ENCODE results near the gene STK10.
"Not testable (repeated sequence)": the region's sequence is repeated elsewhere in the genome, so short reads cannot be mapped to it uniquely, and the experiment has no call there.

Gene STK10

DNA sequence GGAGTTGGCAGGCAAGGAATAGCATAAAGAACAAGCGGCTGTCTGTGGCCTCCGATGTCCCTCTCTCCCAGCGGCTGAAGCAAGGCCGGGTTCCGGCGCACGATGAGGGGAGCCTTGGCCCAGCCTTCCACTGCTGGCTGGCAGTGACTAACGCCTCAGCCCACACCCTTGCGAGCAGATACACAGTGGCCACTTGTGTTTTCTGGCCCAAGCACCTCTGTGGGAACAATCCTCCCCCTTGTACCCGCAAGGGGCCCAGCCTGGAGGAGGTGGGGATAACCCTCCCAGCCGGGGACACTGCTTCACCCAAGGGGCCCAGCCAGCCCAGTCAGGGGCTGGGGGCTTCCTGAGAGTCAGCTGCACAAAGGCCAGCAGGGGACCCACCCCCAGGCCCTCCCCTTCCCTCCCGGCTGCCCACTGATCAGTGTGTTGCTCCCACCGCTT lies 23.2 kb downstream of the STK10 start:
- no peak for DNase-seq

GRCh38 chr5:172163346-172163745 lies 24.7 kb downstream of the STK10 start:
- DNase-seq = no peak

- no peak for DNase-seq
Observed at GRCh38 chr5:172162987-172163343, 25.1 kb downstream of the STK10 start.

GRCh38 chr5:172162323-172162986 lies 25.6 kb downstream of the STK10 start:
- DNase-seq = no peak

DNA sequence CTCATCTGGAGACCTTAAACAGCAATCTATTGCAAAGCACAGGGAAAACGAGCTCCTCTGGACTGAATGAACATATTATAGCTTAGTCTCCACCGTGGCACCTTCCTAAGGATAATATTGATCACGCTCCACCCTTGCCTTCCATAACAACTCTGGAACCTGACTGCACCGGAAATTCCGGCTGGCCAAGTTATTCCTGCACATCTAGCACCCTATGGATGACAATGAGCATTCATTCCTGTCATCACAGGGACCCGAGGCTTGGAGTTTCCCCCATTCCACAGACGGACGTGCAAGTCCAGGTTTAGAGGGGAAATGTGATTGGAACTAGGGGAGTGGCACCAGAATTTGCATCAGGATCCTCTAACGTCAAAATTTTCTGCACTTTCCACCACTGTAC lies 27.5 kb downstream of the STK10 start:
- DNase-seq = no peak

DNA sequence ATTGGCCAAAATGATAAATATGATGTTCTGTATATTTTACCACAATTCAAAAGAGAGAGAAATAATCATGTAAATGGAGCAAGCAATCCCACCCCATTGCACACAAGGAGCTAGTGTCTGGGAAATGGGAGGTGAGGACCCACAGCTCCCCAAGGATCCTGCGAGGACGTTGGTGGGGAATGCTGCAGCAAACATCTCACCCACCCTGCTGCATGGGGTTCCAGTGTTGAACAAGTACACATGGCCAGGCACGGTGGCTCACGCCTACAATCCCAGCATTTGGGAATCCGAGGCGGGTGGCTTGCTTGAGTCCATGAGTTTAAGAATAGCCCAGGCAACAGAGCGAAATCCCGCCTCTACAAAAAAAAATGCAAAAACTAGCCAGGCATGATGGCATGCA lies 29.0 kb downstream of the STK10 start:
- DNase-seq = no peak

DNA sequence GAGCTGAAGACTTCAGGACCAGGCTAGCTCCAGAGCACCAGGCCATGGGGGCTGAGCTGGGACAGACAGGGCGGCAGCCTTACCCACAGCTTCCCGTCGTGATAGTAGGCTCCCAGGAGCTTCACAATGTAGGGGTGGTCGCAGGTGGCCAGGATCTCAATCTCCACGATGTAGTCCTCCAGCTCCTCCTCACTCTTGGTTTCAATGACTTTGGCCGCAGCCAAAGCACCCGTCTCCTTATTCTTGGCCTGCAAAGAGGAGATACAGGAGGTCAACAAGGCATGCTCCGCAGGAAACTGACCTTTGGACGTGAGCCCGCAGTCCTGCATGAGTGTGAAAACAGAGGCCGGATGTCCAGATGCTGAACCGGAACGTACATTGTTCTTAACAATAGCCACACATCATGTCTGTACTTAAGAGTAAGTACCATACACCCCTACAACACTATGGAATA lies 31.5 kb downstream of the STK10 start:
- DNase-seq = no peak

DNA sequence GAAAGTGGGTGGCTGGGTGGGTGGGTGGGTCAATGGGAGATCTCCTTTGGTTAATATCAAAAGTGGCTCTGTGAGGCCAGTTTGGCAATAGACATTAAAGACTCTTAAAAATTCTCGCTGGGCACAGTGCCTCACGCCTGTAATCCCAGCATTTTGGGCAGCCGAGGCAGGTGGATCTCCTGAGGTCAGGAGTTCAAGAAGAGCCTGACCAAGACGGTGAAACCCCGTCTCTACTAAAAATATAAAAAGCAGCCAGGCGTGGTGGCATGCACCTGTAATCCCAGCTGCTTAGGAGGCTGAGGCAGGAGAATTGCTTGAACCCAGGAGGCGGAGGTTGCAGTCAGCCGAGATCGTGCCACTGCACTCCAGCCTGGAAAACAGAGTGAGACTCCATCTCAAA lies 32.9 kb downstream of the STK10 start:
- DNase-seq = not testable (repeated sequence)

DNA sequence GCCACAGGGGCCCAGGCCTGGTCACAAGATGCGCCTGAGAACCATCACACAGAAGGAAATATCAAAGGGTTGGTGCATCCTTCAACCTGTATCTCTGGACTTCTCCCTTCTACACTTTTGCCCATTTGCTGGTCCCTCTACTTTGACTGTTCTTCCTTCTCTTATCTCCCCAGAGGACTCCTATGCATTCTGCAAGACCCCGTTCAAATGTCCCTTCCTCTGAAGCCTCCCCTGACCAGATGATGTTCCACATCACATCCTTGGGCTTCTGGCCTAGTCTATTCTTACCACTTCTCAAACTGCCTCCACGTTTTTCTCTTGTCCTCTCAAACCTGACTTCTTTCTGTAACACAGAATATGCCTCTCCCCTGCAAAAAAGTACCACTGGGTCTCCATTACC lies 34.3 kb downstream of the STK10 start:
- no peak for DNase-seq

- DNase-seq = no peak
Observed at GRCh38 chr5:172151661-172152210, 36.3 kb downstream of the STK10 start.

DNA sequence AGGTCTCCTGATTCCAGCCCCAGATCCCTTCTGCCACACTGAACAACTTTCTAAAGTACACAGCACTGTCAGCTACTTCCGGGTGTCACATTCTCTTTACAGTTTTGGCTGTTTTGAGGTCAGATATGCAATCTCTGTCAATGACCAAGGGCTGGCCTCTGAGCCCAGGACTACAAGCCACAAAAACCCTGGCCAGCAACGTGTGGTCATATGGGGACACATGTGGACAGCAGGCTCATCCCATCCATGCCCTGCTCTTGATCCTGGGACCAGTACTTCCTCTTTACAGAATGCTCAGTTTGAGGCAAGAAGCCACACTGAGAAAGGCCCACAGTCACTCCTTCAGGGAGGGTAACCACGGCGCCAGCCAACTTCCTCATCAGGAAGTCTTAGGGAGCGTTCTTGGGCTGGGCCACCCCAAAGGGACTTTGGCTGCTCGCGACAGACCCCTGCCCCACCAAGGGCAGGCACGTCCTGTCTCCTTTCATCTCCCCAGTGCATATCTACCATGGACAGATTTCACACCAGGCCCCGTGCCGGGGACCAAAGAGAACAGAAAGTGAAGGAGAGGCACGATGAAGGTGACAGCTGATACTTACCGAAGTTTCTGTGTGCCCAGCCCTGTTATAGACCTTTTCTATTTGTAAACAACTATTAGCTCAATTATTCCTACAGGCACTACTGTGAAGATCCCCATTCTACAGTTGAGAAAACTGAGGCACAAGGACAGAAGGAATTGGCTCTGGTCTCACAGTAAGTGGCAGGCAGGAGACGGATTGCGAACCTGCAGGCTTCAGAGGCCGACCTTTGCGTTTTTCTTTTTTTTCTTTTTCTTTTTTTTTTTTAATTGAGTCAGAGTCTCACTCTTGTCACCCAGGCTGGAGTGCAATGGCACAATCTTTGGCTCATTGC lies 37.3 kb downstream of the STK10 start:
- no peak for DNase-seq

DNA sequence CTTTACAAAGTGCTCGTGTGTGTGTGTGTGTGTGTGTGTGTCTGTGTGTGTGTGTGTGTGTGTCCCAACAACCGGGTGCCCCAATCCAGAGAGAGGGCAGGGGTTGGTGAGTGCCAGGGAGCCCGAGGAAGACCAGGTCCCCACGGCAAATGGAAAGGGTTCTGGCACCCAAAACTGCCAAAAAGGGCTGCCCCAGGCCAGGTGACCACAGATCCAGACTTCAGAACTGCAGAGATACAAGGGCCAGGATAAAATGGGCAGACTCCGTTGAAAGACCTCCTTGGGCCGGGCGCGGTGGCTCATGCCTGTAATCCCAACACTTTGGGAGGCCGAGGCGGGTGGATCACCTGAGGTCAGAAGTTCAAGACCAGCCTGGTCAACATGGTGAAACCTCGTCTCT lies 38.5 kb downstream of the STK10 start:
- DNase-seq = not testable (repeated sequence)

DNA sequence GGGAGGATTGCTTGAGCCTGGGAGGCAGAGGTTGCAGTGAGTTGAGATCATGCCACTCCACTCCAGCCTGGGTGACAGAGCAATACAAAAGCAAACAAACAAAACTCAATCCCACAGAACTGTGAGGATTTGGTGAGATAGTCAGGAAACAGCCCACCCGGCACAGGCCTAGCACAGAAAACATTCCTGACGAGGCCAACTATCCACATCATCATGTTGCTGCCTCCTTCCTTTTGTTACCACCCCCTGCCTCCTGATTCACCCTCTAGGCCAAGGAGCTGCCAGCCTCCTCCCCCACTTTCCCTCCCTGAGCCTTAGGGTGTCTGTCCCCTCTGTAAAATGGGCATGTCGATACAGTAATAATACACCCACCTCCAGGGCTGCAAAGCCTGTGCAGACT lies 39.0 kb downstream of the STK10 start:
- no peak for DNase-seq

DNA sequence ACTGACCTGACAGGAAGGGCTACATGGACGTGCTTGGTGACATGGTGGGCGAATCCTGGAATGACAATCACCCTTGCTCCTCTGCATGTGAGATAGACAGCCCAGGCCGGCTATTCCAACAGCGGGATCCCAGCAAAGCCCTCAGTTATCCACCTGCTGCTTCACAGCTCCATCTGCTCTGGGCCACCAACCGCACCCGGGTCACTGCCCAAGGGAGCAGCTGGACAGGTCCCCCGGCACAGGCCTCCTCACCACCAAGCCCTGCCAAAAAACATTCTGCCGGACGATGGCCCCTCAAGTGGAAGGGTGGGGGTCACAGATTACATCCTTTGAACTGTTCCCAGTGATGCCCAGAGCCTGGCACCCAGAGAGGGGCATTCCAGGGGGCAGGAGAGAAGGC lies 39.6 kb downstream of the STK10 start:
- DNase-seq = no peak

- no peak for DNase-seq
Observed at GRCh38 chr5:172147857-172148256, 40.2 kb downstream of the STK10 start.

DNA sequence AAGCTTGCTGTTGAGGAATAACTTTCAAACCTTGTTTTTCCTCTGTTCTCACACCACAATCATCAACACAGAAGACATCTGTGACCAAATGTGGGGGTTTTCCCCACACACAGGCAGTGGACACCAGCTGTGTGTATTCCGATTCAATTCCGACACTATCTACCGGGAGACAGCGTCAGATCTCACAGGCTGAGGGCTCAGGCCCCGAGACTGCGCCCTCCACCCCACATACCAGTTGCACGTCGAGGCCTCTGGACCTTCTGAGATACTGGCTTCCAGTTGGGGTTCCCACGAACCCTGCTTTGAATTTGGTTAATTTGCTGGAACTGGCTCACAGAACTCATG lies 41.3 kb downstream of the STK10 start:
- no peak for DNase-seq

DNA sequence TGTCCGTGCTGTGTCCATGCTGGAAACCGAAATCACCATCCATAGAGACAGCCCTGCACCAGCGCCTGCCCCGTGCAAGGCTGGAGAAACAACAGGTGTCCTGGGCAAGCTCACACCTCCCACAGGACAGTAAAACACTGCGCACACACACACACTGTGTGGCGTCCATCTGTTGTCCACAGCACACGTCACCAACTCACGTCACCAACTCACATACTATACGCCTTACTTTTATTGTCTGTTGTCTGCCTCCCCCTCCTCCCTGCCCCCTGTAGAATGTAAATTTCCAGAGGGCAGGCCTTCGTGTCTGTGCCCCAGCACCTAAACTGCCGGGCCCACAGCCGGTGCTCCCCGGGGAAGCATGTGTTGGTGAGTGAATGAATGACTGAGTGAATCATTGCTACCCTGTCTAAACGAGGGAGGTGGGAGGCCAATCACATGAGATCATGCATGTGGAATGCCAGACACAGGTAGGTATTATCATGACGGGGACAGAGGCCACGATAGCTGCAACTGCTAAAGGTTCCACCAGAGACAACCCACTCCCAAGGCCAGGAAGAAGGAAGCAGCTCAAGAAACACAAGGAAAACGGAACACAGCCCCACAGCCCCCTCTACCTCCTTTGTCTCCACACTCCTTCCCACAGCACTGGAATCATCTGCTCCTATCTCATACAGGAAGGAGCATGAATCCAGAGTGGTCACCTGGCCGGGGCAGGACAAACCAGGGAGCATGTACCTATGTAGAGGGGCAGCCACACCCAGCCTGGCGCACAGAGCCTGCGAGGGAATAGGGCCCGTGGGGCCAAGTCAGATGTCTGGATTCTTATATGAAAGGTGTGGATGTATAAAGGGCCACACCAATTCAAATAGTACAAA lies 41.9 kb downstream of the STK10 start:
- no peak for DNase-seq

DNA sequence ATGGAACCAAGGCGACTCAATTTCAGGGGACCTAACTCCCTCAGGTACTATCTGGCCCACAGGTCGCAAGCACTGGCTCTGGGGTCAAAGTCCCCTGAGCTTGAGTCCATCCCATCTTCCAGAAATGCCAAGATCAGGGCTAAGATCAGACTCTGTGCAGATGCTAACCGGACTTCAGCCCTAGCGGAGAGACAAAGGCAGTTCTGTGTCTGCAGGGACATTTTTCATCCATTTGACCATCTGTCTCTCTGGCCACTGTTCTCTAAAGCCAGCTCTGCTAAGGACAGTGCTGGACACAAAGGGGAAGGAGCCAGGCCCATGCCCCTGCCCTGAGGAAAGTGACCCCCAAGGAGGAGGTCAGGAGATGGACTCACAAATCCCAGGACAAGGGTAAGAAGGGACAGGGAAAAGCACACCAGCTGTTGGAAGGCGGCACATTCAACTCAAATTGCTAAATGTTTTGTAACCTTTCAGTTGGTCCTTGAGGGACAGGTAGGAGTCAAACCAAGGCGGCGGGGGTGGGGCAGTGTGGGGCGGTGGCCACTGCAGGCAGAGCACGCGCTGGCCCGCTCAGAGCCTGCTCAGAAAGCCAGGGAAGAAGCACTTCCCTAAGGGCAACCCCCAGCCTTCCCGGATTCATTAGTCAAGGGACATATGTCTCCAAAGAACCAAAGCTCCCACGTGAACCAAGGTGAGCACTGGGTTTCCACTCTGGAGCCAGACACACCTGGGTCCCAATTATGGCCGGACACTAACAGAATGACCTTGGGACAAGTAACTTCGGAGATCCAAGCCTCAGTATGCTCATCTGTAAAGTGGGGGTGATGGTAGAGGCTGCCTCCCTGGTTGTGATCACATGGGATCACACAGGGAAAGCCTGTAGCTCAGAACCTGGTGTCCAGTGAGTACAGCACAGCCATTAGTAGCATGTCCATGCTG lies 42.8 kb downstream of the STK10 start:
- no peak for DNase-seq

DNA sequence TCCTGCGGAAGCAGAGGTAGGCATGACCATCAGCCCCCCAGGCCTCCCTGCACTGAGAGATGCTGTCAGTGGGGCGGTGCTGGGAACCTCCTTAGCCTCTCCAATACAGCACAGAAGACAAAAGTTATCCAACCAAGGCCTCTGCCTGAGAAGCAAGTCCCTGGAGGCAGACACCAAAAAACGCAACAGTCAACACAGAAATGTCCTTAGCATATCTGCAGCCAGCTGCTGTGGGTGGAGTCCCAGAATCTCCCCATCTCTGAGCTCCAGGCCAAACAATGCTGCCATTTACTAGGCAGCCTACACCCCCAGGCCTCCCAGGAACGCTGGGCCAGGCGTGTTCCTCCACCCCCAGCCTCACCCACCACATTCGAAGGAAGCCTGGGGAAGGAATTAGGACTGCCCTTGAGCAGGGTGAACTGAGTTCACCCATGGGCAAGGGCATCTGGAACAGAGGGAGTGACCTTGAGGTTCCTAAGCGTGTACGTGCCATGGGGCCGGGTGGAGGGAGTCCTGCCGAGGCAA lies 43.7 kb downstream of the STK10 start:
- DNase-seq = no peak

DNA sequence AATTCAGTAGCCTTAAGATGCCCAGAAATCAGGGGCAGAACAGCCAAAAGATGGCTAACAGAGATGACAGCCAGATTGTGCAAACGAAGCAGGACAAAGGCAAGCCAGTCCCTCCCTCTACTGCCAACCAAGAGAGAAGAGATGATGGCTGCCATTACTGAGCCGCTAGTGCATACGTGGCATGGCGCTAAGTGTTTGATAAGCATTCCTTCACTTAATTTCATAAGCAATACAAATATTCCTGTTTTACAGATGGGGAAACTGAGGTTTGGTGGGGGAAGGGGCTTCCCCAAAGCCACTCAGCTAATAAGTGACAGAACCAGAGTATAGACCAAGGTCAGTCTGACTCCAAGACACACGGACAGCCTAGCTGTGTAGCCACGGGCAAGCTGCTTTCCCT lies 44.1 kb downstream of the STK10 start:
- no peak for DNase-seq

DNA sequence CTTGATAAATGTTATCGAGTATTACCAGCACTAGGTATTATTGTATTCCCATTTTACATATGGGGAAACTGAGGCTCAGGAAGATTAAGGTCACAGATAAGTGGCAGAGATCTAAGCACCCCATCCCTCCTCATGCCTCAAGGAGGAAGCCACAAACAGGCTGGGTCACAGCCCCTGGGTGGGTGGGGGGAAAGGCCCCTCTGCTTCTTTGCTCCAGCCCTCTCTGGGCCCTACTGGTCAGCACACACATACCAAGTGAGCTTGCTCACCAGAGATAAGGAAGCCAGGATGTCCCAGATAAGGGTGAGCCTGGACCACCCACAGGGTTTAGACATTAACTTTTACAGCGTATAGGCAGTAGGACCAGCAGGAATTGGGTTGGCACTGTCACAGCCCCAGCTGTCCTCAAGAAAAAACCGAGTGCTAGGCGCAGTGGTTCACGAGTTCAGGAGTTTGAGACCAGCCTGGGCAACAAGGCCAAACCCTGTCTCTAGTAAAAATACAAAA lies 45.3 kb downstream of the STK10 start:
- DNase-seq = no peak

- DNase-seq = no peak
Observed at GRCh38 chr5:172141949-172142319, 46.1 kb downstream of the STK10 start.
